Common myeloid progenitor, CD34-positive (primary cell): ENCODE data around the gene ANKRD49.
A peak's percentile ranks its signal among the peaks of the same experiment; 100 is the strongest.

Experiments used
- CTCF ChIA-PET: fragments of 350-600 bp; sonication (Branson Sonifier 250); formaldehyde crosslinking; loops from one replicate; lab custom pipeline; 2021; ENCODE audit warnings: antibody characterized with exemption; lab: Charles Lee
- POLR2A ChIA-PET: fragments of 350-600 bp; sonication (Branson Sonifier 250); formaldehyde crosslinking; loops from one replicate; lab custom pipeline; 2021; ENCODE audit warnings: antibody characterized with exemption; lab: Charles Lee
- DNase-seq, 3 donors: peaks; one replicate each; pipeline versions ENCODE4 v3.0.0 to v3.0.0-alpha.2; 2013
- H3K27ac ChIP-seq, 2 experiments: 1 replicate in 1 of 2; 2 replicates in 1 of 2; pipeline ENCODE4 v1.7.0; 2013; ENCODE audit warnings: inconsistent platforms in 2 of 2, low read length in 2 of 2, mild to moderate bottlenecking in 2 of 2, low read depth in 1 of 2, moderate library complexity in 1 of 2; ENCODE audit not compliant: severe bottlenecking in 2 of 2, insufficient read depth in 1 of 2, poor library complexity in 1 of 2
- H3K27me3 ChIP-seq, 5 experiments: replicated peaks in 2 of 5; 1 replicate in 3 of 5; 2 replicates in 2 of 5; pipeline versions ENCODE4 v1.6.1 to v1.7.0; 2013; ENCODE audit warnings: low read length in 4 of 5, mild to moderate bottlenecking in 2 of 5, moderate library complexity in 2 of 5, inconsistent platforms in 1 of 5; ENCODE audit not compliant: insufficient read depth in 5 of 5, control insufficient read depth in 4 of 5
- H3K36me3 ChIP-seq, 4 experiments: 1 replicate in 2 of 4; 2 replicates in 2 of 4; pipeline versions ENCODE4 v1.6.1 to v1.7.0; 2013; ENCODE audit warnings: low read length in 3 of 4, control low read depth in 1 of 4, mild to moderate bottlenecking in 1 of 4; ENCODE audit not compliant: control insufficient read depth in 4 of 4, insufficient read depth in 4 of 4
- H3K4me1 ChIP-seq, 4 experiments: 1 replicate in 3 of 4; 2 replicates in 1 of 4; pipeline versions ENCODE4 v1.6.1 to v1.7.1; 2013; ENCODE audit warnings: low read length in 3 of 4, mild to moderate bottlenecking in 3 of 4, control low read depth in 1 of 4, inconsistent platforms in 1 of 4, moderate library complexity in 1 of 4; ENCODE audit not compliant: control insufficient read depth in 4 of 4, insufficient read depth in 4 of 4; ENCODE audit errors: control extremely low read depth in 1 of 4
- H3K4me3 ChIP-seq, 7 experiments: 1 replicate in 4 of 7; 2 replicates in 3 of 7; pipeline versions ENCODE4 v1.5.1 to v1.7.0; 2013; ENCODE audit warnings: mild to moderate bottlenecking in 7 of 7, low read length in 6 of 7, moderate library complexity in 6 of 7, inconsistent platforms in 2 of 7, low read depth in 2 of 7, control low read depth in 1 of 7; ENCODE audit not compliant: insufficient read depth in 4 of 7, control insufficient read depth in 1 of 7; ENCODE audit errors: extremely low read depth in 1 of 7
- H3K9me3 ChIP-seq, 5 experiments: 1 replicate in 4 of 5; 2 replicates in 1 of 5; pipeline versions ENCODE4 v1.6.1 to v1.7.1; 2013; ENCODE audit warnings: low read length in 4 of 5, mild to moderate bottlenecking in 2 of 5, inconsistent platforms in 1 of 5, low read depth in 1 of 5, moderate library complexity in 1 of 5; ENCODE audit not compliant: control insufficient read depth in 4 of 5, insufficient read depth in 2 of 5; ENCODE audit errors: control extremely low read depth in 1 of 5
- WGBS: methylation state at CpG from one replicate; pipeline ENCODE4 v1.1.5; 2013; ENCODE audit not compliant: insufficient coverage; 5-methylcytosine and 5-hydroxymethylcytosine counted together

ANKRD49 gene

DNA sequence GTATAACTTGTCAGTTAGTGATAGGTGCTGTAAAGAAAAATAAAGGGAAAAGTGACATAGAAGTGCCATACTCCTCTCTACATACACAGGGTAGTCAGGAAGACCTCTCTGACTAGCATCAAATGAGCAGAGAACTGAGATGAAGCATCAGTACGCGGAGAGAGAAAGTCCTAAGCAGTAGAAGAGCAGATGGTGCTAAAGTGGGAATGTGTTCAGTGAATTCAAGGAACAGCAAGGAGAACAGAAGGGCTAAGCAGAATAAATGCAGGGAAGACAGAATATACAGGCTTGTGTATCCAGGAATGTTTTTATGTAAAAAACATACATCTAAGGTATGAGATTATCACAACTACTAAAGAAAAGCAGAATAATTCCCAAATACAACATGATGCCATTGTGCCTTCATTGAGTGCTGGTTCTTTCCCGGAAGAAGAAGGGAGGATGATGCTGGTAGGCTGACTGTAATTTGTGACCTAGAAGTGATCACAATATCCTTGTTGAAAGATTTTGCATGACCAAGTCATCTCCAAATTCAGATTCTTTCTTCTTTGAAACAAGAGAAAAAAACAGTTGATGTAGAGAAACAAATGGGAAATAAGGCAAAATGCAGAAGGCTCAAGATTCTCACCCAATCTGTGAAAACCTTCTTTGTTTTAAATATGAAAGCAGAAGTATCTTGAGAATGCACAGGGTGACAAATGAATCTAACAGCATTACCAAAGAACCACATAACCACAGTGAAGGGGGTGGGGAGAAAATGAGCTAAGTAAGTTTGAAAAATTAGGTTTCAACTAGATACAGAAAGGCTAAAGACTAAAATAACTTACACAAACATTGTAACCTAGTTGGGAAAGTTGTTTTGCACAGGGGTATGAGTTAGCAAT, 20.6 kb upstream of the ANKRD49 start:
- Histone ChIP-seq H3K4me3 (peak overlapping the region in 4 of 7 experiments; percentile 17 to 54 (median 26)), H3K27me3 (no peaks in the 10 kb centered on the region), H3K27ac (peak overlapping the region; percentile 3 to 47), H3K36me3 (peaks cover 4 to 40% (median 19%) of the 10 kb centered on the region in 4 experiments), H3K9me3 (no peaks in the 10 kb centered on the region), H3K4me1 (peaks cover 14 to 29% (median 24%) of the 10 kb centered on the region in 4 experiments)
- POLR2A ChIA-PET = no interaction called here
- CTCF ChIA-PET = interaction anchor here (0.7 to 0.8 kb wide), 2 partner anchors 29 to 33 kb away, joined by 3 read pairs; no protein-coding TSS in a partner anchor
- WGBS = 90% methylated on average over 3 of the region's 3 CpGs
- DNase-seq = peak; percentile 76 to 96 (median 95)

DNA sequence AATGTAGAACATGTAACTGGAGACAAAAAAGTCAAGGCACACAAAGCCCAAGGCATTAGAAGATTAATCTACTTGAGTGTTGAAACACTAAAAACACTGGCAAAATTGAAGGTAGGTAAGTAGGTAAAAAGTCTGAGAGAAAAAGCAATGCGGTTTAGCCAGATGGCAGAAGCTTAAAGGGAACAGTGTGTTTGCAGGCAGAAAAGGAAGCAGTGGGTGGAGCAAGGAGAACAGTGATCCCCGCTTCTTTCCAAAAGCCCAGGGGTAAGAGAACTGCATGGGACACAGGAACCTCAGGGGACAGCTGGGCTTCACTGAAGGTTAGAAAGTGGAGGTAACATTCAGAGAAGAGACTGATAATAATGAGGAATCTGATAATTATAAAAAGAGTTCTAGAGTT, 16.2 kb upstream of the ANKRD49 start:
- H3K27ac ChIP-seq = peak overlapping the region; percentile 29 to 62
- POLR2A ChIA-PET = no interaction called here

DNA sequence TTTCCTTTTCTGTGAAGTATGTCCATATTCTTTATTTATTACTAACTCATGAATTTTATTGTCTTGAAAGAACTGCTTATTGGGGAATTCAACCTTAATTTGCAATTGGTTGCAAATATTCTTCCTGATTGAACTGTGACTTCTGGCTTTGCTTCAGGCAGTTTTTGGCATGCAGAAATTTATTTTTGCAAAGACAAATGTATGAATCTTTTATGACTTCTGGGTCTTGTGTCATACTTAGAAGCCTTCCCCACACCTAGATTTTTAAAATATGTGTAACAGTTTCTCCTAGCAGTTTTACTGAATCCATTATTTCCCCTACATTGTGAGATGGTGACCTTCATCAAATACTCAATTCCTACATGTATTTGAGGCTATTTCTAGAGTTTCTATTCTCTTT, 12.4 kb upstream of the ANKRD49 start:
- Histone ChIP-seq H3K36me3 (peaks cover 16 to 52% (median 35%) of the 10 kb centered on the region in 4 experiments), H3K4me1 (peaks cover 4 to 11% (median 10%) of the 10 kb centered on the region in 4 experiments), H3K27ac (no peak overlapping the region), H3K9me3 (no peaks in the 10 kb centered on the region), H3K27me3 (no peaks in the 10 kb centered on the region), H3K4me3 (no peak overlapping the region)
- ChIA-PET CTCF (no interaction called here), POLR2A (no interaction called here)
- no peak for DNase-seq

More for the DNA sequence above, 16.2 kb upstream of the ANKRD49 start:
- H3K9me3 ChIP-seq = no peaks in the 10 kb centered on the region
- H3K27me3 ChIP-seq = no peaks in the 10 kb centered on the region
- CTCF ChIA-PET = no interaction called here
- 0% methylated on average over 2 of the region's 2 CpGs for WGBS
- H3K36me3 ChIP-seq = peaks cover 12 to 33% (median 29%) of the 10 kb centered on the region in 4 experiments
- H3K4me3 ChIP-seq = peak overlapping the region in 4 of 7 experiments; percentile 8 to 49 (median 26)
- peak; percentile 18 to 55 (median 45) for DNase-seq
- H3K4me1 ChIP-seq = peaks cover 14 to 26% (median 24%) of the 10 kb centered on the region in 4 experiments

DNA sequence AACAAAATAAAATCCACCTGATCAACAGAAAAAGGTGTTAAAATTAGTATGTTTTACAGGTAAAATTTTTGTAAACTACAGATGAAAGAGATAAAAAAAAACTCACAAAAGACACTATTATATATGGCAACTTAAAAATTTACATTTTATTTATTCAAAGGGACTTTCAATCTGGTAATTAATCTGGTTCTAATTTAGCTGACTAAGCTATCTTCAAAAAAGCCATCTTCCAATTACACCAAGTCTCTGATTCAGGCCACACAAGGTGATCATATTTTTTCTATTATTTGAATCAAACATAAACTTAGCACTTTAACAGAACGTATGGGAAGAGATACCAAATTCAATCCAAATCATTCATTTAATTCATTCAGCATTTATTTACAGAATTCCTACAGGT, 7.7 kb upstream of the ANKRD49 start:
- H3K27ac ChIP-seq = peak overlapping the region in 1 of 2 experiments; percentile 0
- no peaks in the 10 kb centered on the region for H3K9me3 ChIP-seq
- peaks cover 19 to 74% (median 52%) of the 10 kb centered on the region in 4 experiments for H3K36me3 ChIP-seq
- CTCF ChIA-PET = no interaction called here
- no peaks in the 10 kb centered on the region for H3K27me3 ChIP-seq
- no peak overlapping the region for H3K4me3 ChIP-seq
- H3K4me1 ChIP-seq = no peaks in the 10 kb centered on the region
- 100% methylated on average over 1 of the region's 1 CpG for WGBS
- DNase-seq = no peak
- POLR2A ChIA-PET = no interaction called here

DNA sequence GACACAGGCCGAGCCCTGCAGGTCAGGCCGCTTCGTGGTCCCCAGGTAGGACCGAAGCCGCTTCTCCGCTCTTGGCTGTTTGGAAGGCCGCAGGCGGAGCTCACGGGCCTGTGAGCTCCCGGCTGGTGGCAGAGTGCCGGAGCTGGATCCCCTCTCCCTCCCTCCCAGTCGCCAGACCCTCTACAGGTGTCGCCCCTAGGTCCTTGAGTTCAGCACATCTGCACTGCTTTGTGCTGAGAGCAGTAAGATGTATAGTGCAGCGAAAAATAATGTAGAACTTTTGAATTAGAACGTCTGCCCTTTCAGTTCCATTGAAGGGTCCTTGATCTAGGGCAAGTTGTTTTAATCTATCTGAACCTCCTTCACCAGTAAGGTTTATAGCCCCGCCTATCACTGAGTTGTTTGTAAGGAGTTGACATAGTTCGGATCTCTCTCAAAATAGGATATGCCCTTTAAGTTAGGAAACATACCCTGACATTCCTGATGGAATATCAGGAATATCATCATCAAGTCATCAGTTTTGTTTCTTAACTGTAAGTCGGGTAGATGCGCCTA, 419 bp downstream of the ANKRD49 start:
- no peak for DNase-seq
- H3K4me1 ChIP-seq = peaks cover 5 to 30% (median 9%) of the 10 kb centered on the region in 4 experiments
- CTCF ChIA-PET = no interaction called here
- no peaks in the 10 kb centered on the region for H3K27me3 ChIP-seq
- H3K4me3 ChIP-seq = peak overlapping the region; percentile 56 to 99 (median 97)
- peaks cover 5 to 37% (median 24%) of the 10 kb centered on the region in 4 experiments for H3K36me3 ChIP-seq
- peak overlapping the region; percentile 94 to 95 for H3K27ac ChIP-seq
- 0% methylated on average over 3 of the region's 19 CpGs for WGBS
- POLR2A ChIA-PET = no interaction called here
- no peaks in the 10 kb centered on the region for H3K9me3 ChIP-seq

DNA sequence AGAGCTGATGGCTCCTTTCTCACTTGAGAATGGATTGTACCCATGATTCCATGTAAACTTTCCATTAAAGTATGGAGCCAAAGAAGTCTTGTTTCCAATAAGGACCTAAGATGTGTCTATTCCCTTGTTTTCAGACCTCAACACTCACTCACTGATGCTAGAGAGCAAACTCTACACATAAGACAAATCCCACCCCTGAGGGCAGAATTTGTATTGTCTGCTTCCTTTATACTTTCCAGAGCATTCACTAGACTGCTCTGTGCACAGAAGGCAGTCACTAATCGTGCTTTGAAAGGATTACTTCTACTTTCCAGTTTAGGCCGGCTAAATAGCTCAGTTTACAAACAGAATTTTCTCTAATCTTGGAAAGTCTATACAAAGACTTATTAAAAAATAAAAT, 6.4 kb downstream of the ANKRD49 start:
- Histone ChIP-seq H3K4me1 (peaks cover 0 to under 1% (median 0%) of the 10 kb centered on the region in 4 experiments), H3K27ac (no peak overlapping the region), H3K9me3 (no peaks in the 10 kb centered on the region), H3K36me3 (peaks cover 5 to 34% (median 22%) of the 10 kb centered on the region in 4 experiments), H3K27me3 (no peaks in the 10 kb centered on the region), H3K4me3 (no peak overlapping the region)
- ChIA-PET CTCF (interaction anchor here (2.8 kb wide), 1 partner anchor 316 kb away, joined by 14 read pairs; no protein-coding TSS in a partner anchor), POLR2A (no interaction called here)
- DNase-seq = no peak
- no CpG with 5 or more reads among the region's 2 CpGs for WGBS

DNA sequence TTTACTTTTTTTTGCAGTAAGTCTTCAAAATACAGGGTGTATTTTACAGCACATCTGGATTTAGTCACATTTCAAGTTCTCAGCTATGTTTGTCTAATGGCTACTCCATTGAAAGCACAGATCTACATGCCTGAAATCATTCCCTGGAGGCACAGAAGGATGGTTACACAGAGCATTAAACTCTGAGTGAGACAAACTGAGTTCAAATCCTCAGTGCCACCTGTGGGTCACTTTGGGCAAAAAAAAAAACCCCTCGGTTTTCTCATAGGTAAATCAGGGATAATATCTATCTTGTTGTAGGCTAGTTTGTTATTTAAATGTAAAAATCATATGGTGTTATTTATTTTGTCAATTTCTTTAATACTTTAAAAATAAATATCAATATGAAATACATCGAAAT, 7.7 kb downstream of the ANKRD49 start:
- WGBS = no CpG with 5 or more reads among the region's 2 CpGs
- Histone ChIP-seq H3K4me1 (no peaks in the 10 kb centered on the region), H3K4me3 (no peak overlapping the region), H3K27ac (no peak overlapping the region), H3K9me3 (no peaks in the 10 kb centered on the region), H3K36me3 (peaks cover 5 to 33% (median 22%) of the 10 kb centered on the region in 4 experiments), H3K27me3 (no peaks in the 10 kb centered on the region)
- CTCF ChIA-PET = interaction anchor here (1.4 to 2.8 kb wide), 2 partner anchors 175 to 317 kb away, joined by 3 to 14 read pairs; no protein-coding TSS in a partner anchor
- DNase-seq = no peak
- POLR2A ChIA-PET = no interaction called here
